ENCODE results near the gene ZNF783. TPM values are rescaled to one million over a fixed set of nuclear protein-coding genes. Genes with fewer than 3 reads are reported as not detected.
"Not testable (repeated sequence)": the region's sequence is repeated elsewhere in the genome, so short reads cannot be mapped to it uniquely, and the experiment has no call there.

Gene ZNF783
- total RNA-seq, 2 donors from 2014 or later = 29.0 to 31.4 TPM

GRCh38 chr7:149321125-149321905 lies 59.3 kb downstream of the ZNF783 start:
- not testable (repeated sequence) for ATAC-seq; H3K4me1 Mint-ChIP-seq; DNase-seq; H3K4me3 Mint-ChIP-seq; H3K36me3 Mint-ChIP-seq (ENCODE audit: low read depth); H3K27ac Mint-ChIP-seq; H3K9me3 ChIP-seq (ENCODE audit: control insufficient read depth, low read length, poor library complexity, severe bottlenecking)
- peaks cover 17% of the 10 kb centered on the region for H3K27me3 Mint-ChIP-seq

- no peaks in the 10 kb centered on the region for H3K9me3 ChIP-seq (ENCODE audit: control insufficient read depth, low read length, poor library complexity, severe bottlenecking)
- Mint-ChIP-seq H3K27ac (no peak overlapping the region), H3K36me3 (ENCODE audit: low read depth) (peaks cover 2% of the 10 kb centered on the region), H3K4me3 (peak overlapping the region; percentile 56), H3K27me3 (peaks cover 17% of the 10 kb centered on the region), H3K4me1 (peaks cover 8% of the 10 kb centered on the region)
- ATAC-seq (no peak), DNase-seq (no peak)
Measured at GRCh38 chr7:149321978-149322541, 60.1 kb downstream of the ZNF783 start.

GRCh38 chr7:149322737-149323136 lies 60.7 kb downstream of the ZNF783 start:
- peaks cover 8% of the 10 kb centered on the region for H3K4me1 Mint-ChIP-seq
- H3K9me3 ChIP-seq (ENCODE audit: control insufficient read depth, low read length, poor library complexity, severe bottlenecking) = no peaks in the 10 kb centered on the region
- peaks cover 17% of the 10 kb centered on the region for H3K27me3 Mint-ChIP-seq
- H3K27ac Mint-ChIP-seq = no peak overlapping the region
- H3K4me3 Mint-ChIP-seq = no peak overlapping the region
- DNase-seq (no peak), ATAC-seq (no peak)
- peaks cover 2% of the 10 kb centered on the region for H3K36me3 Mint-ChIP-seq (ENCODE audit: low read depth)

GRCh38 chr7:149325248-149325647 lies 63.3 kb downstream of the ZNF783 start:
- no peak overlapping the region for H3K4me3 Mint-ChIP-seq
- DNase-seq = no peak
- no peak overlapping the region for H3K27ac Mint-ChIP-seq
- peaks cover 2% of the 10 kb centered on the region for H3K36me3 Mint-ChIP-seq (ENCODE audit: low read depth)
- H3K27me3 Mint-ChIP-seq = peaks cover 22% of the 10 kb centered on the region
- H3K4me1 Mint-ChIP-seq = peaks cover 12% of the 10 kb centered on the region
- H3K9me3 ChIP-seq (ENCODE audit: control insufficient read depth, low read length, poor library complexity, severe bottlenecking) = no peaks in the 10 kb centered on the region
- no peak for ATAC-seq

GRCh38 chr7:149329265-149329664 lies 67.3 kb downstream of the ZNF783 start:
- H3K36me3 Mint-ChIP-seq (ENCODE audit: low read depth) = peaks cover 2% of the 10 kb centered on the region
- DNase-seq (no peak), ATAC-seq (no peak)
- H3K9me3 ChIP-seq (ENCODE audit: control insufficient read depth, low read length, poor library complexity, severe bottlenecking) = no peaks in the 10 kb centered on the region
- no peak overlapping the region for H3K4me3 Mint-ChIP-seq
- H3K4me1 Mint-ChIP-seq = peaks cover 5% of the 10 kb centered on the region
- H3K27ac Mint-ChIP-seq = no peak overlapping the region
- peaks cover 30% of the 10 kb centered on the region for H3K27me3 Mint-ChIP-seq

GRCh38 chr7:149329766-149330334 lies 67.9 kb downstream of the ZNF783 start:
- H3K27me3 Mint-ChIP-seq = peaks cover 30% of the 10 kb centered on the region

GRCh38 chr7:149330914-149331567 lies 69.0 kb downstream of the ZNF783 start:
- DNase-seq (no peak), ATAC-seq (no peak)
- Mint-ChIP-seq H3K36me3 (ENCODE audit: low read depth) (peaks cover 2% of the 10 kb centered on the region), H3K27me3 (peaks cover 35% of the 10 kb centered on the region), H3K4me1 (peaks cover 5% of the 10 kb centered on the region), H3K27ac (no peak overlapping the region), H3K4me3 (no peak overlapping the region)
- H3K9me3 ChIP-seq (ENCODE audit: control insufficient read depth, low read length, poor library complexity, severe bottlenecking) = no peaks in the 10 kb centered on the region

More at GRCh38 chr7:149329766-149330334, 67.9 kb downstream of the ZNF783 start:
- DNase-seq (no peak), ATAC-seq (no peak)
- H3K9me3 ChIP-seq (ENCODE audit: control insufficient read depth, low read length, poor library complexity, severe bottlenecking) = no peaks in the 10 kb centered on the region
- Mint-ChIP-seq H3K4me3 (no peak overlapping the region), H3K36me3 (ENCODE audit: low read depth) (peaks cover 2% of the 10 kb centered on the region), H3K4me1 (peaks cover 5% of the 10 kb centered on the region), H3K27ac (no peak overlapping the region)

GRCh38 chr7:149332602-149333320 lies 70.8 kb downstream of the ZNF783 start:
- H3K4me1 Mint-ChIP-seq; H3K9me3 ChIP-seq (ENCODE audit: control insufficient read depth, low read length, poor library complexity, severe bottlenecking); H3K4me3 Mint-ChIP-seq; DNase-seq; H3K36me3 Mint-ChIP-seq (ENCODE audit: low read depth); H3K27ac Mint-ChIP-seq; ATAC-seq: not testable (repeated sequence)
- peaks cover 35% of the 10 kb centered on the region for H3K27me3 Mint-ChIP-seq

GRCh38 chr7:149333321-149333717 lies 71.3 kb downstream of the ZNF783 start:
- Mint-ChIP-seq H3K27me3 (peaks cover 35% of the 10 kb centered on the region), H3K4me1 (peaks cover 5% of the 10 kb centered on the region), H3K36me3 (ENCODE audit: low read depth) (peaks cover 2% of the 10 kb centered on the region), H3K27ac (no peak overlapping the region), H3K4me3 (no peak overlapping the region)
- H3K9me3 ChIP-seq (ENCODE audit: control insufficient read depth, low read length, poor library complexity, severe bottlenecking) = no peaks in the 10 kb centered on the region
- ATAC-seq (no peak), DNase-seq (no peak)

- ATAC-seq (no peak), DNase-seq (no peak)
- Mint-ChIP-seq H3K4me1 (no peaks in the 10 kb centered on the region), H3K36me3 (ENCODE audit: low read depth) (peaks cover 2% of the 10 kb centered on the region), H3K27ac (no peak overlapping the region), H3K27me3 (peaks cover 29% of the 10 kb centered on the region), H3K4me3 (no peak overlapping the region)
- H3K9me3 ChIP-seq (ENCODE audit: control insufficient read depth, low read length, poor library complexity, severe bottlenecking) = no peaks in the 10 kb centered on the region
Measured at GRCh38 chr7:149334219-149334618, 72.2 kb downstream of the ZNF783 start.

All from T-helper 17 cell (primary cell).